Bronchus fibroblast of lung (primary cell): ENCODE measurements around the gene AP4B1. TPM values are rescaled to one million over a fixed set of nuclear protein-coding genes. Genes with fewer than 3 reads are reported as not detected.

ENCODE experiments used
- total RNA-seq: library from RNA; depleted of rRNA; stranded (reverse); fragments of >200 nt; gene quantifications from 2 replicates; pipeline ENCODE4 v1.2.3, GENCODE V29; 2015

The AP4B1 gene
- 16.5 and 19.7 TPM in 2 replicates for total RNA-seq

GRCh38 chr1:113904674-113905434 lies at the start of gene AP4B1, which contains the start of gene DCLRE1B:
AP4B1 (minus strand) TSS chr1:113904799; CDS start chr1:113904717, 82 bp downstream.
DCLRE1B (plus strand) TSS chr1:113905326; CDS start chr1:113905587, 261 bp downstream.

GRCh38 chr1:113928941-113929749 lies 24.5 kb upstream of the AP4B1 start, which contains the start of gene HIPK1:
HIPK1 (plus strand) TSS chr1:113929324.

GRCh38 chr1:113887402-113888175 lies 17.0 kb downstream of the AP4B1 start, which contains the start of gene BCL2L15:
BCL2L15 (minus strand) TSS chr1:113887581; CDS start chr1:113887375, 206 bp downstream.

GRCh38 chr1:113871597-113872113 lies 32.9 kb downstream of the AP4B1 start, which contains the start of gene PTPN22:
PTPN22 (minus strand) TSS chr1:113871712.

Other genes with a start within 250 kb of the AP4B1 start
- gene PHTF1, start 145.3 kb downstream of the AP4B1 start, total RNA-seq: 22.7 and 24.8 TPM in 2 replicates
- 5.6 and 7.4 TPM in 2 replicates for gene RSBN1, start 92.3 kb downstream of the AP4B1 start, total RNA-seq
- gene PTPN22, start 33.1 kb downstream of the AP4B1 start, total RNA-seq: 0.45 and 0.84 TPM in 2 replicates
- gene BCL2L15, start 17.2 kb downstream of the AP4B1 start, total RNA-seq: not detected in 2 replicates
- 8.6 and 11.3 TPM in 2 replicates for gene DCLRE1B, start 527 bp upstream of the AP4B1 start, total RNA-seq
- 13.1 and 13.4 TPM in 2 replicates for gene HIPK1, start 24.5 kb upstream of the AP4B1 start, total RNA-seq
- 48.1 and 48.5 TPM in 2 replicates for gene OLFML3, start 74.7 kb upstream of the AP4B1 start, total RNA-seq
- gene SYT6, start 249.1 kb upstream of the AP4B1 start, total RNA-seq: not detected in 2 replicates